Measurements from ENCODE around the gene COQ10A. TPM values are rescaled to one million over a fixed set of nuclear protein-coding genes. Genes with fewer than 3 reads are reported as not detected.

COQ10A gene
- total RNA-seq, 1 experiment from 2014 or later, result 26.1 TPM

GRCh38 chr12:56229916-56230431, 36.8 kb upstream of the COQ10A start, which contains the start of gene SLC39A5:
Gene SLC39A5, plus strand, starts transcription at chr12:56230051. Its CDS starts 1,224 bp downstream, at chr12:56231275.
- Histone ChIP-seq H4K8ac (replicated peaks; ENCODE audit: insufficient read length, low read depth, low read length) (no peak within 1 kb of the TSS), H3T11ph (ENCODE audit: low read length) (no peak within 1 kb of the TSS), H3K14ac (ENCODE audit: insufficient read depth, low read length) (no peak within 1 kb of the TSS), H3K4ac (ENCODE audit: low read depth, low read length) (no peak within 1 kb of the TSS), H2BK5ac (ENCODE audit: insufficient read length, low read length) (no peak within 1 kb of the TSS), H3K9me3 (ENCODE audit: control insufficient read depth, low read depth, low read length) (no peaks in the 10 kb centered on the region), H2BK120ac (ENCODE audit: low read depth, low read length, poor library complexity, severe bottlenecking) (no peak within 1 kb of the TSS), H3K56ac (ENCODE audit: insufficient read length, low read depth, low read length) (no peak within 1 kb of the TSS), H4K5ac (ENCODE audit: insufficient read length, low read depth, low read length) (no peak within 1 kb of the TSS), H2BK20ac (ENCODE audit: low read depth, low read length, poor library complexity, severe bottlenecking) (no peak within 1 kb of the TSS), H3K27ac (ENCODE audit: insufficient read length, low read depth, low read length) (no peak within 1 kb of the TSS), H4K20me1 (ENCODE audit: control insufficient read depth, insufficient read depth, insufficient read length) (peaks cover 3% of the 10 kb centered on the region), H2AK5ac (ENCODE audit: insufficient read length, low read length) (no peak within 1 kb of the TSS), H2AFZ (ENCODE audit: low read length) (no peak within 1 kb of the TSS), H3K79me1 (ENCODE audit: insufficient read depth, low read depth, low read length, poor library complexity, severe bottlenecking) (no peaks in the 10 kb centered on the region), H3K4me2 (ENCODE audit: insufficient read depth, insufficient read length, low read length) (no peak within 1 kb of the TSS), H3K23me2 (ENCODE audit: insufficient read length, low read depth, low read length, poor library complexity, severe bottlenecking) (no peaks in the 10 kb centered on the region), H3K4me1 (ENCODE audit: insufficient read depth, low read length) (no peaks in the 10 kb centered on the region), H3K18ac (ENCODE audit: insufficient read length, low read depth, low read length) (no peak within 1 kb of the TSS), H3K27me3 (ENCODE audit: insufficient read depth, low read length) (no peaks in the 10 kb centered on the region), H3K79me2 (ENCODE audit: insufficient read depth, low read length) (no peaks in the 10 kb centered on the region), H3K23ac (ENCODE audit: insufficient read length, low read depth, low read length) (no peak within 1 kb of the TSS), H3K9ac (ENCODE audit: extremely low read depth, insufficient read length, low read length) (no peak within 1 kb of the TSS), H4K91ac (ENCODE audit: insufficient read length, low read depth, low read length) (no peak within 1 kb of the TSS), H2BK12ac (ENCODE audit: insufficient read length, low read depth, low read length) (no peak within 1 kb of the TSS), H2BK15ac (ENCODE audit: low read depth, low read length) (no peak within 1 kb of the TSS)
- Mint-ChIP-seq H3K9me3 (no peaks in the 10 kb centered on the region; a peak in 1 of 5 replicates), H3K4me1 (peaks cover 15 to 18% of the 10 kb centered on the region in 2 experiments), H3K4me3 (no peak within 1 kb of the TSS; a peak in 1 of 5 replicates), H3K36me3 (ENCODE audit: insufficient read depth in 1 of 3, low read depth in 3 of 3) (peaks cover 2 to 17% (median 10%) of the 10 kb centered on the region in 3 experiments; a peak in 5 of 7 replicates), H3K27ac (no peak within 1 kb of the TSS; a peak in 1 of 7 replicates), H3K27me3 (ENCODE audit: low read depth) (peaks cover 9% of the 10 kb centered on the region)
- DNase-seq, result no peak
- TF ChIP-seq CTCF (conservative IDR thresholded peaks at IDR 0.05), result no peak
- no CpG with 5 or more reads among the region's 4 CpGs for WGBS (ENCODE audit: extremely low coverage, insufficient read length, low lambda C conversion rate)
